HUES64 (cell line): Measurements from ENCODE around the gene WDR70.

Experiments
- H3K27ac ChIP-seq: 2 replicates; pipeline ENCODE4 v1.7.0; 2013; ENCODE audit warnings: low read depth, low read length, inconsistent platforms
- H3K27me3 ChIP-seq: 2 replicates; pipeline ENCODE4 v1.6.1; 2013; ENCODE audit warnings: mild to moderate bottlenecking, low read length; ENCODE audit not compliant: insufficient read depth
- H3K36me3 ChIP-seq: 2 replicates; pipeline ENCODE4 v1.6.1; 2013; ENCODE audit warnings: mild to moderate bottlenecking, low read length; ENCODE audit not compliant: insufficient read depth
- H3K4me1 ChIP-seq: 2 replicates; pipeline ENCODE4 v1.6.1; 2013; ENCODE audit warnings: mild to moderate bottlenecking, low read length, moderate library complexity; ENCODE audit not compliant: insufficient read depth
- H3K4me3 ChIP-seq: 2 replicates; pipeline ENCODE4 v1.5.1; 2013; ENCODE audit warnings: mild to moderate bottlenecking, low read length, moderate library complexity
- H3K9ac ChIP-seq: 2 replicates; pipeline ENCODE4 v1.6.1; 2013; ENCODE audit warnings: mild to moderate bottlenecking, low read depth, low read length
- H3K9me3 ChIP-seq: 2 replicates; pipeline ENCODE4 v1.6.1; 2013; ENCODE audit warnings: low read depth, low read length; ENCODE audit not compliant: insufficient read depth
- WGBS: fragments of 150-250, 120-280 bp; methylation state at CpG from one replicate; pipeline ENCODE4 v1.1.7; 2013; ENCODE audit warnings: missing lambda C conversion rate; 5-methylcytosine and 5-hydroxymethylcytosine counted together

WDR70 gene

GRCh38 chr5:37553720-37554404 lies 174.7 kb downstream of the WDR70 start:
- no peak overlapping the region for H3K9ac ChIP-seq
- no peaks in the 10 kb centered on the region for H3K36me3 ChIP-seq
- 91% methylated on average over 2 of the region's 2 CpGs for WGBS
- H3K27me3 ChIP-seq, result no peaks in the 10 kb centered on the region
- H3K27ac ChIP-seq, result no peak overlapping the region
- H3K9me3 ChIP-seq, result no peaks in the 10 kb centered on the region
- peaks cover 10% of the 10 kb centered on the region for H3K4me1 ChIP-seq
- H3K4me3 ChIP-seq, result no peak overlapping the region

DNA sequence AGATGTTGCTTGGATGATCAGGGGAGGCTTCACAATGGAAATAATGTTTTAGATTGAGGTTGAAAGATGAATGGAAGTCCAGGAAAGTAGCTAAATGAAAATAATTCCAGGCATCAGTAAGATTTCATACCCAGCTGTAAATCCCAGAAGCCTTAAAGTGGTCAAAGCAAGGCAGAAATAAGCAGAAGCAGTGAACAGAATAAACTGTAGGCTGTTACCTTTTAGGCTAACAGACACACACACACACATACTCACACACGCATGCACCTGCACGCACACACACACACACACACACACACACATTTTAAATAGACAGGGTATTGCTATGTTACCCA lies 175.3 kb downstream of the WDR70 start:
- no peaks in the 10 kb centered on the region for H3K27me3 ChIP-seq
- H3K9me3 ChIP-seq, result no peaks in the 10 kb centered on the region
- H3K36me3 ChIP-seq, result no peaks in the 10 kb centered on the region
- H3K4me1 ChIP-seq, result peaks cover 10% of the 10 kb centered on the region
- H3K27ac ChIP-seq, result no peak overlapping the region
- 71% methylated on average over 2 of the region's 2 CpGs for WGBS
- H3K4me3 ChIP-seq, result no peak overlapping the region
- H3K9ac ChIP-seq, result no peak overlapping the region

GRCh38 chr5:37554938-37555337 lies 175.8 kb downstream of the WDR70 start:
- Histone ChIP-seq H3K36me3 (no peaks in the 10 kb centered on the region), H3K4me1 (peaks cover 10% of the 10 kb centered on the region), H3K27me3 (no peaks in the 10 kb centered on the region), H3K9me3 (no peaks in the 10 kb centered on the region), H3K4me3 (no peak overlapping the region), H3K9ac (no peak overlapping the region), H3K27ac (no peak overlapping the region)
- WGBS, result no CpG with 5 or more reads among the region's 1 CpG

DNA sequence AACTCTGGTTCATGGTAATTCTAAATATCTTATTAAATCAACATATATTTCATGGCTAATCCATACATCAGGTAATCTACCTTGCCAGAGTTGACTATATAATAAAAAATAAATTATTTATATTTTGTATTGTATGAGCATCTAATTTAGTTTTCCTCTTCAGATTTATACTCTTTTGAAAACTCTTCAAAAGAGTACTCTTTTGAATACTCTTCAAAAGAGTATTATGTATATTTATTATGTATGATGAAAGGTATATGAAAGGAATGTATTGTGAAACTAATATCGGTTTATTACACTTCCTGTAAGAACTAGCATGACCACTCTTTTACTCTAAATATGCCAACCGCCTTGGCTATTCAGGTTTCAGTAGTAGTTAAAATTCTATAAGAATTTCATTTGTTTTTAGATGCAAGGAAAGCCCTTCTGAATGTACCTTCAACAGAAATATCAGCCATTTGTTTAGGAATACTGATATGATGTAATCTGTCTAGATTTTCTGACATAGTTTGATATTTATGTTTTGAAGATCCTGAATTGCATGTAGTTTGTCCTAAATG lies 178.7 kb downstream of the WDR70 start:
- H3K27me3 ChIP-seq, result no peaks in the 10 kb centered on the region
- no peak overlapping the region for H3K9ac ChIP-seq
- H3K4me3 ChIP-seq, result no peak overlapping the region
- no peak overlapping the region for H3K27ac ChIP-seq
- peaks cover 2% of the 10 kb centered on the region for H3K4me1 ChIP-seq
- H3K36me3 ChIP-seq, result no peaks in the 10 kb centered on the region
- no peaks in the 10 kb centered on the region for H3K9me3 ChIP-seq
- WGBS, result no CpG with 5 or more reads among the region's 2 CpGs

DNA sequence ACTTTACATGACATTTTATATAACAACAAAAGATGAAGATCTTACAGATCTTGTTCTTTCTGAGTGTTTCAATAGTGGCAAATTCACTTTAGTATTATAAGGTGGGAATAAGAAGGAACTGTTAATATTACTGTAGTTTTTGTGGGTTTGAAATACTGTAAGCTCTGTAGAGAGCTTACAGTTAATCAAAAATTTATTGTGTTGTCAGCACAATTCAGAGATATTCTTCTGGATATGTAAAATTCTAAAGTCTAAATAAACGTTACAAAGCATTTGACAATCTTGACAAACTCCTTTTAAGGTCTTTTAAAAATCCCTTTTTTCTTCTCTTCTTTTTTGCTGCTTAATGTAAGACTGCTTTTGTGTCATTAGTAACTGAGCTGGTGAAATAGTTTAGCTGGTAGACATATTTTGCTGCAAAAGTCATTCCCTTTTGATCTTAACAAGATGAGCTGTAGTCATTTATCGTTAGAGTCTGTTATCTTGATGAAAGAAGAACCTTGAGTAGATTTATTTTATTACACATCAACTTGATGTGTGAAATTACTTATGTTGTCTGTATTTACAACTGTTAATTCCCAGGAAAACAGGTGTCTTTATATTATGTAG lies 186.0 kb downstream of the WDR70 start:
- Histone ChIP-seq H3K27ac (no peak overlapping the region), H3K4me1 (no peaks in the 10 kb centered on the region)
- 100% methylated on average over 1 of the region's 2 CpGs for WGBS

GRCh38 chr5:37567566-37567965 lies 188.4 kb downstream of the WDR70 start:
- H3K4me1 ChIP-seq, result no peaks in the 10 kb centered on the region
- H3K36me3 ChIP-seq, result no peaks in the 10 kb centered on the region
- no peak overlapping the region for H3K9ac ChIP-seq
- H3K27me3 ChIP-seq, result no peaks in the 10 kb centered on the region
- H3K9me3 ChIP-seq, result no peaks in the 10 kb centered on the region
- 92% methylated on average over 3 of the region's 3 CpGs for WGBS
- H3K27ac ChIP-seq, result no peak overlapping the region
- no peak overlapping the region for H3K4me3 ChIP-seq

More for the DNA sequence above, 186.0 kb downstream of the WDR70 start:
- Histone ChIP-seq H3K9me3 (no peaks in the 10 kb centered on the region), H3K36me3 (no peaks in the 10 kb centered on the region), H3K9ac (no peak overlapping the region), H3K4me3 (no peak overlapping the region), H3K27me3 (no peaks in the 10 kb centered on the region)

DNA sequence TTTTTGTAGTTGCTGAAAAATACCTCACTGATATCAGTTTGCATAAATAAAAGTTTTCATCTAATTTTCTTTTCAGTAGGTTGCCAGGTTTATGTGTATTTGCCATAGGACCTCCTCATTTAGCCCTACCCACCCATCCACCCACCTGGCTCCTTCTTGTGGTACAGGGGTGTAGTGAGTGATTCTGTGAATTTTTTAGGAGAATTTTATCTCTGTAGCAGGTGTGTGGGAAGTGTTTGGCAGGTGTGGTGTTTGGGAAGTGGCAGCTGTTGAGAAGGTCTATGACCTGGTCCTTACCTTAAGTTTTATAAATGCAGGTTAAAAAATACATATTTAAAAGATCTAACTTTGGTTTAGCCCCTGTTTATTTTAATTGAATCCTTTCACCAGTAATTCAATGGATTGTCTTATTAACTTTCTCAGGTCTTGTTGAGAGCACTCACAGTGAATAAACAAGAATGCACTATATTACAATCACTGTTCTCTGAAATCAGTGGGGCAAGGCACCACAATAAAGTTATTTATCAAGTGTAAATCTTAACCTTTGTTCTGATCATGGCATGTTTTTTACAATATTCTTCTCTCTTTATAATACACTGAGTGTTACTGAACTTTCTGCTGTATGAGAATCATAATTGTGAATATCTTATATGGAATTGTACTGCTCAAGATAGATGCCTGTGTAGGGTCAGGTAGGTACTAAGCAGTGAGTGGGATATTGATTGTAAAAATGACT lies 189.1 kb downstream of the WDR70 start:
- Histone ChIP-seq H3K9me3 (no peaks in the 10 kb centered on the region), H3K36me3 (no peaks in the 10 kb centered on the region), H3K4me3 (no peak overlapping the region), H3K9ac (no peak overlapping the region), H3K27ac (no peak overlapping the region), H3K27me3 (no peaks in the 10 kb centered on the region), H3K4me1 (no peaks in the 10 kb centered on the region)

DNA sequence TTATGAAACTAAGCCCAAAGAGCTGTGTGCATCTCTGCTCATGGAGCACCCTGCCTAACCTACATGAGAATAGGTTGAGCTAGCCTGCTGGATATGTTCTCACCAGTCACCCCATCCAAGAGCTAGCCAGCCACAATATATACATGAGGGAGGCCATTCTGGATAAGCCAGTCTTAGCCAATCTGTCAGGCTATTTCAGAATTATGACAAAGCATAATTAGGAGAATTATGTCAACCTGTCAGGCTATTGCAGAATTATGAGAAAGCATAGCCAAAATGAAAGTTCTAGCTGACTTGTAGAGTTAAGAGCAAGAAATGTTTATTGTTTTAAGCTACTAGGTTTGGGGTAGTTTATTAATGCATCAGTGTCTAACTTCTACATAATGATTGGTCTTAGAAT lies 189.8 kb downstream of the WDR70 start:
- no peaks in the 10 kb centered on the region for H3K27me3 ChIP-seq
- H3K4me1 ChIP-seq, result no peaks in the 10 kb centered on the region; the same call in 1 of the 2 replicates
- H3K27ac ChIP-seq, result no peak overlapping the region
- H3K9me3 ChIP-seq, result no peaks in the 10 kb centered on the region
- H3K36me3 ChIP-seq, result no peaks in the 10 kb centered on the region
- no peak overlapping the region for H3K9ac ChIP-seq
- H3K4me3 ChIP-seq, result no peak overlapping the region

DNA sequence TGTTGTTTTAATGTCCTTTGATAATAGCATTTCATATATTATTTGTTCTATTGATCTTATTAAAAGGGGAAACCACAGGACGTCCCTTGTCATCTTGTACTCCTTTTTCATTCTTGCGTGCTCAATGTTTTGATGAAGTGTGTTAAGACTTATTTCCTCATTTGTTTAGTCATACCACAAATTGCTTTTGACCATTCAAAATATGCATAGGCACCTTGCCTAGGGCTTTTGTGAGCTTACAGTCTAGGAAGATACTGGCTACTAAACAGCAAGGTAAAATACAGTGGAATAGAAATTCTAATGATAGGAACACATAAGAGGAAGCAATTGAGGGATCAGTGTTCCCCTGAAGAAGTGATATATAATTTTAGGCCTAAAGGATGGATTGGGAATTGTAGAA lies 190.3 kb downstream of the WDR70 start:
- Histone ChIP-seq H3K27ac (no peak overlapping the region), H3K9me3 (no peaks in the 10 kb centered on the region), H3K27me3 (no peaks in the 10 kb centered on the region), H3K4me3 (no peak overlapping the region), H3K4me1 (no peaks in the 10 kb centered on the region; the same call in 1 of the 2 replicates), H3K36me3 (no peaks in the 10 kb centered on the region), H3K9ac (no peak overlapping the region)
- WGBS, result 100% methylated on average over 1 of the region's 2 CpGs

DNA sequence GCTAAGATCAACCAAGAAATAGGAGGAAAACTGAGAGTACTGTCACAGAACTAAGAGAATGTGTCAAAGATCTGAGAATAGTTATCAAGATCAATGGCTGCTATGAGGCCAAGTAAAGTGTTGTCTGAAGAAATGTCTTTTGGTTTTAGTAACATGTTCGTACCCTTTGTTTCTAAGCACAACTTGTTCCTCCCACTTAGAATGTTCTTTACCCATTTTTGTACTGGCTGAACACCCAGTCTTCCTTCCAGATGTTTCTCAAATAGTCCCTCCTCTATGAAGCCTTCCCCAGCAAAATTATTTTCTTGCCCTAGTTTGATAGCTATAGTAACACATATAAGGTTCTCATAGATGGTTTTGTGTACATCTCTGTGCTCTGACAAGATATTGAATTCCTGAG lies 191.5 kb downstream of the WDR70 start:
- H3K27ac ChIP-seq, result no peak overlapping the region
- no peaks in the 10 kb centered on the region for H3K36me3 ChIP-seq
- no peaks in the 10 kb centered on the region; the same call in 1 of the 2 replicates for H3K4me1 ChIP-seq
- WGBS, result 92% methylated on average over 1 of the region's 1 CpG
- no peak overlapping the region for H3K9ac ChIP-seq
- no peak overlapping the region for H3K4me3 ChIP-seq
- no peaks in the 10 kb centered on the region for H3K9me3 ChIP-seq
- H3K27me3 ChIP-seq, result no peaks in the 10 kb centered on the region

GRCh38 chr5:37571985-37572384 lies 192.9 kb downstream of the WDR70 start:
- Histone ChIP-seq H3K9me3 (no peaks in the 10 kb centered on the region), H3K27me3 (no peaks in the 10 kb centered on the region), H3K27ac (no peak overlapping the region), H3K9ac (no peak overlapping the region), H3K4me1 (no peaks in the 10 kb centered on the region; the same call in 1 of the 2 replicates), H3K36me3 (no peaks in the 10 kb centered on the region), H3K4me3 (no peak overlapping the region)
- 78% methylated on average over 2 of the region's 2 CpGs for WGBS
